Osteoblast (primary cell): ENCODE measurements around the gene VEGFC. TPM values are rescaled to one million over a fixed set of nuclear protein-coding genes. Genes with fewer than 3 reads are reported as not detected.

Experiments
- DNase-seq: peaks from one replicate; pipeline ENCODE4 v3.0.0; 2011; ENCODE audit warnings: low spot score, mixed read lengths; ENCODE audit not compliant: insufficient read length; ENCODE audit errors: missing footprints
- H2AFZ ChIP-seq: 2 replicates; pipeline ENCODE4 v1.6.0; 2011; ENCODE audit warnings: mild to moderate bottlenecking, low read length
- H3K27ac ChIP-seq: 2 replicates; pipeline ENCODE4 v1.5.1; 2011; ENCODE audit warnings: mild to moderate bottlenecking, low read depth, low read length, moderate library complexity
- H3K27me3 ChIP-seq: 2 replicates; pipeline ENCODE4 v1.6.0; 2012; ENCODE audit warnings: mild to moderate bottlenecking, control low read depth, inconsistent platforms, low read length, moderate library complexity; ENCODE audit not compliant: insufficient read depth
- H3K36me3 ChIP-seq: 2 replicates; pipeline ENCODE4 v1.5.1; 2011; ENCODE audit warnings: mild to moderate bottlenecking, low read length, control low read depth, moderate library complexity; ENCODE audit not compliant: insufficient read depth
- H3K4me1 ChIP-seq: 2 replicates; pipeline ENCODE4 v1.5.1; 2011; ENCODE audit warnings: mild to moderate bottlenecking, low read length, control low read depth, moderate library complexity; ENCODE audit not compliant: insufficient read depth
- H3K4me2 ChIP-seq: 2 replicates; pipeline ENCODE4 v1.6.0; 2011; ENCODE audit warnings: mild to moderate bottlenecking, low read length; ENCODE audit not compliant: insufficient read depth
- H3K4me3 ChIP-seq: fragments of 200-600 bp; sonication (generic); 3 replicates; pipeline ENCODE4 v1.5.1; 2012; ENCODE audit warnings: mild to moderate bottlenecking, low read length, inconsistent platforms; ENCODE audit not compliant: insufficient read depth
- H3K79me2 ChIP-seq: 2 replicates; pipeline ENCODE4 v1.6.0; 2012; ENCODE audit warnings: mild to moderate bottlenecking, low read length, control low read depth, inconsistent platforms; ENCODE audit not compliant: insufficient read depth
- H3K9me3 ChIP-seq: 2 replicates; pipeline ENCODE4 v1.5.1; 2011; ENCODE audit warnings: low read depth, low read length, control low read depth
- H4K20me1 ChIP-seq: 2 replicates; pipeline ENCODE4 v1.6.0; 2012; ENCODE audit warnings: mild to moderate bottlenecking, low read length, control low read depth; ENCODE audit not compliant: insufficient read depth
- CTCF ChIP-seq: IDR thresholded peaks from 2 replicates; pipeline ENCODE4 v1.5.1; 2011; ENCODE audit warnings: mild to moderate bottlenecking, low read depth, low read length, moderate library complexity; ENCODE audit errors: extremely low read depth
- total RNA-seq: library from RNA; depleted of rRNA; stranded (reverse); fragments of >200 nt; gene quantifications from 2 replicates; pipeline ENCODE4 v1.2.3, GENCODE V29; 2012

Gene VEGFC
- total RNA-seq, 1 donor: 55.4 TPM

- Histone ChIP-seq H2AFZ (no peak overlapping the region), H3K9me3 (no peaks in the 10 kb centered on the region), H3K79me2 (no peaks in the 10 kb centered on the region), H3K4me3 (no peak overlapping the region), H4K20me1 (no peaks in the 10 kb centered on the region), H3K27ac (peak overlapping the region; percentile 8), H3K36me3 (no peaks in the 10 kb centered on the region), H3K4me2 (no peak overlapping the region), H3K4me1 (peaks cover 10% of the 10 kb centered on the region), H3K27me3 (no peaks in the 10 kb centered on the region)
- no peak for TF ChIP-seq CTCF
- DNase-seq: no peak
Measured at GRCh38 chr4:176641237-176641636, 151.5 kb downstream of the VEGFC start.

GRCh38 chr4:176638992-176639391 is 153.7 kb downstream of the VEGFC start:
- no peaks in the 10 kb centered on the region for H3K27me3 ChIP-seq
- no peak overlapping the region for H3K4me2 ChIP-seq
- DNase-seq: no peak

GRCh38 chr4:176636292-176636691 is 156.4 kb downstream of the VEGFC start:
- DNase-seq: no peak
- Histone ChIP-seq H2AFZ (no peak overlapping the region), H3K79me2 (no peaks in the 10 kb centered on the region), H3K36me3 (no peaks in the 10 kb centered on the region), H3K4me2 (peak overlapping the region; percentile 23), H3K27ac (peak overlapping the region; percentile 81), H3K9me3 (no peaks in the 10 kb centered on the region), H3K27me3 (no peaks in the 10 kb centered on the region), H3K4me1 (peaks cover 25% of the 10 kb centered on the region), H3K4me3 (no peak overlapping the region), H4K20me1 (no peaks in the 10 kb centered on the region)
- no peak for TF ChIP-seq CTCF

More at GRCh38 chr4:176638992-176639391, 153.7 kb downstream of the VEGFC start:
- Histone ChIP-seq H3K36me3 (no peaks in the 10 kb centered on the region), H2AFZ (no peak overlapping the region), H3K4me3 (no peak overlapping the region), H4K20me1 (no peaks in the 10 kb centered on the region), H3K27ac (no peak overlapping the region), H3K9me3 (no peaks in the 10 kb centered on the region), H3K79me2 (no peaks in the 10 kb centered on the region), H3K4me1 (peaks cover 25% of the 10 kb centered on the region)
- no peak for TF ChIP-seq CTCF

- Histone ChIP-seq H3K27ac (peak overlapping the region; percentile 81), H3K4me3 (no peak overlapping the region), H3K4me1 (peaks cover 25% of the 10 kb centered on the region), H4K20me1 (no peaks in the 10 kb centered on the region), H3K9me3 (no peaks in the 10 kb centered on the region), H3K79me2 (no peaks in the 10 kb centered on the region), H2AFZ (no peak overlapping the region), H3K4me2 (peak overlapping the region; percentile 37), H3K27me3 (no peaks in the 10 kb centered on the region), H3K36me3 (no peaks in the 10 kb centered on the region)
- peak; percentile 84 for DNase-seq
- no peak for TF ChIP-seq CTCF
Measured at GRCh38 chr4:176635372-176636261, 157.1 kb downstream of the VEGFC start.
